HepG2 (cell line): ENCODE measurements around the gene WDR91. TPM values are rescaled to one million over a fixed set of nuclear protein-coding genes. Genes with fewer than 3 reads are reported as not detected.

Source experiments
- ATAC-seq: fragments of 200-7000 bp; cut with Tn5 transposase; 3 replicates; pipeline ENCODE4 v1.9.1; 2020; ENCODE audit warnings: mild to moderate bottlenecking, moderate library complexity
- BruUV-seq: library from RNA; stranded (reverse); fragments of 400-500 nt; replicated peaks from 2 replicates; lab custom pipeline; 2021; lab: Mats Ljungman, UMichigan
- CTCF ChIA-PET: fragments of 300-600 bp; formaldehyde crosslinking; extraction: SDS; loops from one replicate; lab custom pipeline; 2021; ENCODE audit warnings: low total read pairs, inconsistent platforms, low intra/inter-chr PET ratio; lab: Yijun Ruan, JAX
- POLR2A ChIA-PET: fragments of 350-600 bp; sonication (Branson Sonifier 250); formaldehyde crosslinking; loops from one replicate; lab custom pipeline; 2020; ENCODE audit warnings: antibody characterized with exemption, inconsistent platforms; lab: Yijun Ruan, JAX
- DNase-seq: peaks from one replicate; pipeline ENCODE4 v3.0.0-alpha.2; 2015; ENCODE audit warnings: low spot score
- FAIRE-seq: peaks from 3 replicates; lab custom pipeline; 2011; peaks lifted over from hg19 to GRCh38; lab: Jason Lieb, UNC
- H2AFZ ChIP-seq: one replicate; pipeline ENCODE4 v1.6.1; 2011; ENCODE audit warnings: low read length, inconsistent platforms
- H3K27ac ChIP-seq: fragments of 300-600 bp; 3 replicates; pipeline ENCODE4 v1.8.0; 2011; ENCODE audit warnings: mixed run types, mild to moderate bottlenecking, mixed read lengths, low read length, inconsistent platforms; ENCODE audit not compliant: insufficient read depth; ENCODE audit errors: extremely low read length
- H3K27me3 ChIP-seq, 2 experiments: fragments of 200-600 bp in 1 of 2; 2 replicates in 1 of 2; 3 replicates in 1 of 2; pipeline versions ENCODE4 v1.6.0 to v1.8.0; 2011; ENCODE audit warnings: low read length in 2 of 2, mild to moderate bottlenecking in 2 of 2, moderate library complexity in 2 of 2, inconsistent platforms in 1 of 2; ENCODE audit not compliant: insufficient read depth in 2 of 2, control insufficient read depth in 1 of 2
- H3K36me3 ChIP-seq, 2 experiments: fragments of 200-600 bp in 1 of 2; replicated peaks in 1 of 2; 2 replicates in 1 of 2; 3 replicates in 1 of 2; pipeline versions ENCODE4 v1.5.1 to v1.8.0; 2011; ENCODE audit warnings: low read length in 2 of 2, inconsistent platforms in 1 of 2; ENCODE audit not compliant: insufficient read depth in 2 of 2, control insufficient read depth in 1 of 2
- H3K4me1 ChIP-seq: 2 replicates; pipeline ENCODE4 v1.5.1; 2012; ENCODE audit warnings: low read length, inconsistent platforms; ENCODE audit not compliant: insufficient read depth
- H3K4me2 ChIP-seq: 2 replicates; pipeline ENCODE4 v1.6.0; 2011; ENCODE audit warnings: low read depth, low read length, inconsistent platforms
- H3K4me3 ChIP-seq, 3 experiments: fragments of 200-600 bp in 1 of 3; sonication (generic), shearing (Covaris generic) in 1 of 3; replicated peaks in 1 of 3; 2 replicates each; pipeline ENCODE4 v1.5.1; 2011 to 2016; ENCODE audit warnings: low read length in 3 of 3, inconsistent platforms in 2 of 3, low read depth in 2 of 3, mild to moderate bottlenecking in 2 of 3, control low read depth in 1 of 3, mixed read lengths in 1 of 3; ENCODE audit not compliant: insufficient read depth in 1 of 3
- H3K79me2 ChIP-seq: one replicate; pipeline ENCODE4 v1.6.1; 2011; ENCODE audit warnings: low read length, inconsistent platforms; ENCODE audit not compliant: insufficient read depth
- H3K9ac ChIP-seq: 2 replicates; pipeline ENCODE4 v1.6.0; 2011; ENCODE audit warnings: mild to moderate bottlenecking, low read depth, low read length, inconsistent platforms; ENCODE audit not compliant: insufficient read depth
- H3K9me3 ChIP-seq: 2 replicates; pipeline ENCODE4 v1.5.1; 2012; ENCODE audit warnings: mild to moderate bottlenecking, low read length
- H4K20me1 ChIP-seq: 2 replicates; pipeline ENCODE4 v1.6.0; 2011; ENCODE audit warnings: inconsistent platforms, mild to moderate bottlenecking, low read length, moderate library complexity; ENCODE audit not compliant: insufficient read depth
- CEBPB ChIP-seq: IDR thresholded peaks from 2 replicates; pipeline ENCODE4 v1.6.1; 2011; ENCODE audit warnings: low read depth, low read length, improper control_type of control experiment, borderline replicate concordance
- NFIB ChIP-seq: sonication (generic); formaldehyde crosslinking; IDR thresholded peaks from 2 replicates; pipeline ENCODE4 v1.9.0; 2021; ENCODE audit warnings: missing genetic modification reagents, mild to moderate bottlenecking, borderline replicate concordance
- RORA ChIP-seq: sonication (generic); formaldehyde crosslinking; IDR thresholded peaks from 2 replicates; pipeline ENCODE4 v1.5.0; 2020; ENCODE audit warnings: mild to moderate bottlenecking, missing genetic modification reagents, moderate library complexity
- SETDB1 ChIP-seq: sonication (generic); formaldehyde crosslinking; IDR thresholded peaks from 2 replicates; pipeline ENCODE4 v1.5.1; 2020; ENCODE audit warnings: missing genetic modification reagents, mild to moderate bottlenecking, borderline replicate concordance
- SIX4 ChIP-seq: sonication (generic); formaldehyde crosslinking; IDR thresholded peaks from 2 replicates; pipeline ENCODE4 v1.4.0; 2020; ENCODE audit warnings: missing genetic modification reagents
- ZKSCAN1 ChIP-seq: fragments of 150-350 bp; IDR thresholded peaks from 2 replicates; pipeline ENCODE4 v1.6.1; 2014; ENCODE audit warnings: low read length
- ZNF124 ChIP-seq: sonication (generic); formaldehyde crosslinking; IDR thresholded peaks from 2 replicates; pipeline ENCODE4 v1.4.0; 2020; ENCODE audit warnings: missing genetic modification reagents
- ZNF20 ChIP-seq: sonication (generic); formaldehyde crosslinking; IDR thresholded peaks from 2 replicates; pipeline ENCODE4 v1.4.0; 2020; ENCODE audit warnings: mild to moderate bottlenecking, moderate library complexity, missing genetic modification reagents
- ZNF382 ChIP-seq: sonication (generic); formaldehyde crosslinking; IDR thresholded peaks from 2 replicates; pipeline ENCODE4 v1.5.0; 2020; ENCODE audit warnings: missing genetic modification reagents, mild to moderate bottlenecking, borderline replicate concordance
- ZNF513 ChIP-seq: sonication (generic); formaldehyde crosslinking; conservative IDR thresholded peaks from 2 replicates; pipeline ENCODE4 v1.5.0; 2020; ENCODE audit warnings: missing genetic modification reagents
- ZNF558 ChIP-seq: sonication (generic); formaldehyde crosslinking; IDR thresholded peaks from 2 replicates; pipeline ENCODE4 v1.9.0; 2022; ENCODE audit warnings: mild to moderate bottlenecking, missing genetic modification reagents, borderline replicate concordance
- WGBS: methylation state at CpG from one replicate; pipeline ENCODE4 v1.1.6; 2017; ENCODE audit warnings: low lambda C conversion rate; 5-methylcytosine and 5-hydroxymethylcytosine counted together
- in situ Hi-C: cut with HindIII; loops from 2 replicates; pipeline ENCODE4 v1.10.0; 2017; ENCODE audit warnings: low pct_unique_long_range_greater_than_20kb; ENCODE audit not compliant: extremely low pct_ligation_motif_present
- intact Hi-C: fragments of 100-400 bp; cut with micrococcal nuclease; formaldehyde crosslinking; loops from one replicate; pipeline ENCODE4 v1.10.0; 2022; ENCODE audit not compliant: unreplicated experiment
- polyA plus RNA-seq, 8 experiments: library from polyadenylated mRNA; depleted of rRNA in 3 of 8; stranded (reverse) in 7 of 8; unstranded in 1 of 8; fragments of >200 nt; fragmentation: Illumina TruSeq in 4 of 8; extraction: Trizol in 4 of 8; gene quantifications; 2 replicates each; pipeline versions ENCODE4 v1.2.1 to v1.2.3, GENCODE V29; 2011 to 2016; ENCODE audit warnings: low read depth in 4 of 8, missing spikeins in 1 of 8, mixed read lengths in 1 of 8; ENCODE audit not compliant: insufficient read depth in 1 of 8
- total RNA-seq, 5 experiments: library from RNA; depleted of rRNA; stranded (reverse); fragments of >200 nt; fragmentation: Illumina TruSeq; extraction: Trizol; gene quantifications; 2 replicates each; pipeline ENCODE4 v1.2.3, GENCODE V29; 2016; ENCODE audit warnings: low read depth in 1 of 5
- TF ChIP-seq, protein P1 (sequence below): sonication (generic); formaldehyde crosslinking; IDR thresholded peaks from 2 replicates; pipeline ENCODE4 v1.4.0; 2020; ENCODE audit warnings: missing genetic modification reagents
- TF ChIP-seq, protein P2 (sequence below): sonication (generic); formaldehyde crosslinking; IDR thresholded peaks from 2 replicates; pipeline ENCODE4 v1.5.1; 2020; ENCODE audit warnings: mild to moderate bottlenecking, missing genetic modification reagents, moderate library complexity

Gene WDR91
- total and polyA plus RNA-seq, 2 of the 13 experiments (the other 11 are each of a cell fraction or from before 2014, with no cell fraction given) = 11.6 to 12.1 TPM

DNA sequence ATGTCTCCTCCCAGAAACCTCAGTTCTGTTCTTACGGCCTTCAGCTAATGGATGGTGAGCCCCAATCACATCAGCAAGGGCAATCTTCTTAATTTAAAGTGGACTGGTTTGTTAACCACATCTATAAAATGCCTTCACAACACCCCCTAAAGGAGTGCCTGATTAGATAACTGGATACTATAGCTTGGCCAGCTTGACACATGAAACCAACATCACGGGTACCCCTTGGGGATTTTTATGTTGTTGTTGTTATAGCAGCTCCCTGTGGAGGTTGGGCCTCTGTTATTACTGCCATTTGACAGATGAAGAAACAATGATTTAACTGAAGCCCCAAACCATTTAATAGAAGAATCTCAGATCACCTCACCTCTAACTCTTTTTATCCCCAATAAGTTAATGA is 49.1 kb upstream of the WDR91 start (continued):
- TF ChIP-seq SETDB1 (CRISPR knock-in tag) (no peak), ZNF20 (no peak), ZNF124 (CRISPR knock-in tag) (no peak), ZNF558 (CRISPR knock-in tag) (no peak)
- TF ChIP-seq, protein P1, sequence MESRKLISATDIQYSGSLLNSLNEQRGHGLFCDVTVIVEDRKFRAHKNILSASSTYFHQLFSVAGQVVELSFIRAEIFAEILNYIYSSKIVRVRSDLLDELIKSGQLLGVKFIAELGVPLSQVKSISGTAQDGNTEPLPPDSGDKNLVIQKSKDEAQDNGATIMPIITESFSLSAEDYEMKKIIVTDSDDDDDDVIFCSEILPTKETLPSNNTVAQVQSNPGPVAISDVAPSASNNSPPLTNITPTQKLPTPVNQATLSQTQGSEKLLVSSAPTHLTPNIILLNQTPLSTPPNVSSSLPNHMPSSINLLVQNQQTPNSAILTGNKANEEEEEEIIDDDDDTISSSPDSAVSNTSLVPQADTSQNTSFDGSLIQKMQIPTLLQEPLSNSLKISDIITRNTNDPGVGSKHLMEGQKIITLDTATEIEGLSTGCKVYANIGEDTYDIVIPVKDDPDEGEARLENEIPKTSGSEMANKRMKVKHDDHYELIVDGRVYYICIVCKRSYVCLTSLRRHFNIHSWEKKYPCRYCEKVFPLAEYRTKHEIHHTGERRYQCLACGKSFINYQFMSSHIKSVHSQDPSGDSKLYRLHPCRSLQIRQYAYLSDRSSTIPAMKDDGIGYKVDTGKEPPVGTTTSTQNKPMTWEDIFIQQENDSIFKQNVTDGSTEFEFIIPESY = no peak
- TF ChIP-seq, all 625 proteins: peak for 0

GRCh38 chr7:135259702-135260101 is 48.4 kb upstream of the WDR91 start:
- Histone ChIP-seq H2AFZ (no peak overlapping the region), H3K4me2 (no peak overlapping the region), H3K9ac (no peak overlapping the region), H3K9me3 (no peaks in the 10 kb centered on the region), H3K27me3 (peaks cover 0 to 14% of the 10 kb centered on the region in 2 experiments; a peak in 4 of 5 replicates), H3K79me2 (no peaks in the 10 kb centered on the region), H3K4me3 (no peak overlapping the region), H3K4me1 (peaks cover 65% of the 10 kb centered on the region), H4K20me1 (no peaks in the 10 kb centered on the region), H3K36me3 (no peaks in the 10 kb centered on the region; a peak in 1 of 5 replicates), H3K27ac (no peak overlapping the region)
- no peak for ATAC-seq
- 78% methylated on average over 6 of the region's 6 CpGs for WGBS
- DNase-seq = no peak
- BruUV-seq = no TSS peak
- ChIA-PET CTCF (no interaction called here), POLR2A (no interaction called here)
- intact Hi-C loops (no loop called here), in situ Hi-C loops (no loop called here)
- no peak for FAIRE-seq
- TF ChIP-seq ZNF513 (CRISPR knock-in tag) (no peak), RORA (CRISPR knock-in tag) (no peak), ZNF382 (CRISPR knock-in tag) (no peak), CEBPB (no peak), SIX4 (CRISPR knock-in tag) (no peak), ZKSCAN1 (peak; percentile 68), NFIB (CRISPR knock-in tag) (no peak)
- TF ChIP-seq, protein P2, sequence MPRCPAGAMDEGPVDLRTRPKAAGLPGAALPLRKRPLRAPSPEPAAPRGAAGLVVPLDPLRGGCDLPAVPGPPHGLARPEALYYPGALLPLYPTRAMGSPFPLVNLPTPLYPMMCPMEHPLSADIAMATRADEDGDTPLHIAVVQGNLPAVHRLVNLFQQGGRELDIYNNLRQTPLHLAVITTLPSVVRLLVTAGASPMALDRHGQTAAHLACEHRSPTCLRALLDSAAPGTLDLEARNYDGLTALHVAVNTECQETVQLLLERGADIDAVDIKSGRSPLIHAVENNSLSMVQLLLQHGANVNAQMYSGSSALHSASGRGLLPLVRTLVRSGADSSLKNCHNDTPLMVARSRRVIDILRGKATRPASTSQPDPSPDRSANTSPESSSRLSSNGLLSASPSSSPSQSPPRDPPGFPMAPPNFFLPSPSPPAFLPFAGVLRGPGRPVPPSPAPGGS (CRISPR knock-in tag) = no peak
- TF ChIP-seq, all 625 proteins: peak for 1
